ENCODE results near the gene DGKD.

The DGKD gene

GRCh38 chr2:233461481-233461891, 107.2 kb downstream of the DGKD start:
- no peak for DNase-seq (ENCODE audit: low spot score)

- no peak for DNase-seq (ENCODE audit: low spot score)
These were observed 108.0 kb downstream of the DGKD start for GRCh38 chr2:233462202-233462785.

GRCh38 chr2:233462826-233463470, 108.7 kb downstream of the DGKD start:
- DNase-seq (ENCODE audit: low spot score) = no peak

GRCh38 chr2:233463586-233463985, 109.3 kb downstream of the DGKD start:
- no peak for DNase-seq (ENCODE audit: low spot score)

- DNase-seq (ENCODE audit: low spot score) = no peak
These were observed 109.8 kb downstream of the DGKD start for GRCh38 chr2:233464056-233464455.

- DNase-seq (ENCODE audit: low spot score) = no peak
These were observed 110.4 kb downstream of the DGKD start for GRCh38 chr2:233464531-233465240.

GRCh38 chr2:233466991-233467603, 112.8 kb downstream of the DGKD start:
- peak; percentile 52 for DNase-seq (ENCODE audit: low spot score)

GRCh38 chr2:233468047-233468740, 113.9 kb downstream of the DGKD start:
- DNase-seq (ENCODE audit: low spot score) = no peak

GRCh38 chr2:233468741-233469110, 114.4 kb downstream of the DGKD start:
- no peak for DNase-seq (ENCODE audit: low spot score)

GRCh38 chr2:233469261-233470010, 115.1 kb downstream of the DGKD start:
- no peak for DNase-seq (ENCODE audit: low spot score)

GRCh38 chr2:233470011-233470687, 115.9 kb downstream of the DGKD start:
- peak; percentile 87 for DNase-seq (ENCODE audit: low spot score)

- no peak for DNase-seq (ENCODE audit: low spot score)
These were observed 116.5 kb downstream of the DGKD start for GRCh38 chr2:233470839-233471238.

GRCh38 chr2:233471291-233472035, 117.2 kb downstream of the DGKD start:
- no peak for DNase-seq (ENCODE audit: low spot score)

GRCh38 chr2:233473386-233473791, 119.1 kb downstream of the DGKD start:
- no peak for DNase-seq (ENCODE audit: low spot score)

- no peak for DNase-seq (ENCODE audit: low spot score)
These were observed 119.6 kb downstream of the DGKD start for GRCh38 chr2:233473878-233474277.

- DNase-seq (ENCODE audit: low spot score) = no peak
These were observed 120.2 kb downstream of the DGKD start for GRCh38 chr2:233474308-233475160.

- DNase-seq (ENCODE audit: low spot score) = no peak
These were observed 121.7 kb downstream of the DGKD start for GRCh38 chr2:233476063-233476410.

- DNase-seq (ENCODE audit: low spot score) = no peak
These were observed 122.6 kb downstream of the DGKD start for GRCh38 chr2:233476651-233477547.
